HG03439 (cell line): ENCODE data around the gene AFAP1.

Experiments
- ATAC-seq: cut with Tn5 transposase; IDR thresholded peaks from one replicate; pipeline ENCODE4 v1.9.1; 2021; ENCODE audit warnings: mild to moderate bottlenecking, moderate library complexity; ENCODE audit not compliant: unreplicated experiment

Gene AFAP1

DNA sequence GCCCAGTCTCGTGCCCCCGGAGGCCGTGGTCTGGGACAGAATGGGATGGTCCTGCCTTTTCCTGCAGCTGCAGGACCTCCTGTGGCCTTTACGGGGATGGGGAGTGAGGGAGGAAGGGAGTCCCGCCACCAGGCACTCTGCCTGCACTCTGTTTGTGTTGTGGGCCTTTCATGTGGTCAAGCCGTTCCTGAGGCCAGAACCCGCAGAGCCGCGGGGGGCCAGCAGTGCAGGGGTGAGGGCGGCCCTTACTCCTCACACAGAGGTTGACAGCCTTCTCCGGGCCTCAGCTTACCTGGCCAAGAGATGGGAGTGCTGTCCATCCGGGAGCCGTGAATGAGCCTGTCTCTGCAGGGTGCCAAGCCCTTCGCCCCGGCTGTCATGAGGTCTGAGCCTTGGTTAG lies 230.7 kb downstream of the AFAP1 start:
- ATAC-seq, result no peak
